IMR-90 (cell line): Measurements from ENCODE around the gene ASPA. TPM values are rescaled to one million over a fixed set of nuclear protein-coding genes. Genes with fewer than 3 reads are reported as not detected.

Experiments used
- ATAC-seq: fragments of 200-7000 bp; cut with Tn5 transposase; 2 replicates; pipeline ENCODE4 v1.9.1; 2020; ENCODE audit warnings: low read depth, mild to moderate bottlenecking, moderate library complexity
- BruUV-seq: library from RNA; stranded (reverse); fragments of 400-500 nt; replicated peaks from 2 replicates; lab custom pipeline; 2021; lab: Mats Ljungman, UMichigan
- CTCF ChIA-PET: fragments of 300-600 bp; formaldehyde crosslinking; extraction: SDS; loops from one replicate; lab custom pipeline; 2021; ENCODE audit warnings: antibody characterized with exemption; lab: Yijun Ruan, JAX
- POLR2A ChIA-PET: fragments of 300-600 bp; sonication (Branson Sonifier 250); formaldehyde crosslinking; loops from one replicate; lab custom pipeline; 2022; ENCODE audit warnings: antibody characterized with exemption; ENCODE audit not compliant: unreplicated experiment; lab: Charles Lee
- DNase-seq: peaks from one replicate; pipeline ENCODE4 v3.0.0; 2013
- H2AFZ ChIP-seq: replicated peaks from 2 replicates; pipeline ENCODE3; 2013; ENCODE audit warnings: low read length, mild to moderate bottlenecking; ENCODE audit not compliant: poor library complexity
- H2AK5ac ChIP-seq: 2 replicates; pipeline ENCODE4 v1.6.1; 2013; ENCODE audit warnings: low read depth, low read length, inconsistent platforms
- H2AK9ac ChIP-seq: replicated peaks from 2 replicates; pipeline ENCODE3; 2013; ENCODE audit warnings: mild to moderate bottlenecking, low read depth, low read length, moderate library complexity; ENCODE audit not compliant: poor library complexity
- H2BK120ac ChIP-seq: 2 replicates; pipeline ENCODE4 v1.6.1; 2013; ENCODE audit warnings: low read depth, low read length, inconsistent platforms
- H2BK15ac ChIP-seq: 3 replicates; pipeline ENCODE4 v1.6.1; 2013; ENCODE audit warnings: low read depth, low read length, inconsistent platforms
- H2BK20ac ChIP-seq: 2 replicates; pipeline ENCODE4 v1.6.1; 2013; ENCODE audit warnings: low read depth, mild to moderate bottlenecking, inconsistent platforms, low read length, moderate library complexity
- H2BK5ac ChIP-seq: 2 replicates; pipeline ENCODE4 v1.6.1; 2013; ENCODE audit warnings: mild to moderate bottlenecking, low read depth, low read length, inconsistent platforms; ENCODE audit not compliant: poor library complexity, severe bottlenecking
- H3K14ac ChIP-seq: replicated peaks from 2 replicates; pipeline ENCODE4 v1.6.1; 2013; ENCODE audit warnings: low read depth, low read length, inconsistent platforms
- H3K18ac ChIP-seq: 2 replicates; pipeline ENCODE4 v1.6.1; 2013; ENCODE audit warnings: low read depth, low read length, control low read depth
- H3K23ac ChIP-seq: 2 replicates; pipeline ENCODE4 v1.6.1; 2013; ENCODE audit warnings: low read depth, low read length, inconsistent platforms
- H3K27ac ChIP-seq: 2 replicates; pipeline ENCODE4 v1.5.1; 2013; ENCODE audit warnings: mild to moderate bottlenecking, control low read depth, low read length; ENCODE audit not compliant: insufficient read depth
- H3K27me3 ChIP-seq: 2 replicates; pipeline ENCODE4 v1.6.1; 2013; ENCODE audit warnings: low read length; ENCODE audit not compliant: control insufficient read depth, insufficient read depth
- H3K36me3 ChIP-seq: 2 replicates; pipeline ENCODE4 v1.6.1; 2013; ENCODE audit warnings: low read length, mixed read lengths; ENCODE audit not compliant: control insufficient read depth, insufficient read depth
- H3K4ac ChIP-seq: 2 replicates; pipeline ENCODE4 v1.6.1; 2013; ENCODE audit warnings: low read depth, low read length, inconsistent platforms
- H3K4me1 ChIP-seq: 2 replicates; pipeline ENCODE4 v1.6.1; 2013; ENCODE audit warnings: low read length, mixed read lengths; ENCODE audit not compliant: control insufficient read depth, insufficient read depth
- H3K4me2 ChIP-seq: 2 replicates; pipeline ENCODE4 v1.6.1; 2013; ENCODE audit warnings: low read depth, mild to moderate bottlenecking, control low read depth, low read length, moderate library complexity
- H3K4me3 ChIP-seq: 2 replicates; pipeline ENCODE4 v1.5.1; 2013; ENCODE audit warnings: low read depth, mild to moderate bottlenecking, control low read depth, low read length, moderate library complexity; ENCODE audit not compliant: insufficient read depth
- H3K56ac ChIP-seq: 2 replicates; pipeline ENCODE4 v1.6.1; 2013; ENCODE audit warnings: low read length, inconsistent platforms; ENCODE audit not compliant: insufficient read depth; ENCODE audit errors: extremely low read depth
- H3K79me1 ChIP-seq, 2 experiments: 2 replicates each; pipeline ENCODE4 v1.6.1; 2013; ENCODE audit warnings: low read length in 2 of 2, inconsistent platforms in 1 of 2, low read depth in 1 of 2
- H3K9ac ChIP-seq: 2 replicates; pipeline ENCODE4 v1.6.1; 2013; ENCODE audit warnings: low read depth, low read length, control low read depth
- H3K9me1 ChIP-seq: 2 replicates; pipeline ENCODE4 v1.6.1; 2013; ENCODE audit warnings: low read length, inconsistent platforms; ENCODE audit not compliant: insufficient read depth
- H3K9me3 ChIP-seq: 2 replicates; pipeline ENCODE4 v1.6.1; 2013; ENCODE audit warnings: low read length; ENCODE audit not compliant: control insufficient read depth, insufficient read depth
- H4K20me1 ChIP-seq: 2 replicates; pipeline ENCODE4 v1.6.1; 2013; ENCODE audit warnings: low read length, inconsistent platforms; ENCODE audit not compliant: insufficient read depth
- H4K5ac ChIP-seq: 2 replicates; pipeline ENCODE4 v1.6.1; 2013; ENCODE audit warnings: mild to moderate bottlenecking, low read depth, low read length, control low read depth
- H4K8ac ChIP-seq, 2 experiments: 2 replicates each; pipeline ENCODE4 v1.6.1; 2013; ENCODE audit warnings: low read depth in 2 of 2, low read length in 2 of 2, control low read depth in 1 of 2, inconsistent platforms in 1 of 2
- H4K91ac ChIP-seq: 2 replicates; pipeline ENCODE4 v1.6.1; 2013; ENCODE audit warnings: low read depth, low read length, inconsistent platforms; ENCODE audit not compliant: insufficient read depth
- BHLHE40 ChIP-seq: fragments of 150-350 bp; IDR thresholded peaks from 2 replicates; pipeline ENCODE4 v1.6.1; 2016; ENCODE audit warnings: mild to moderate bottlenecking, low read depth, low read length
- CHD1 ChIP-seq: IDR thresholded peaks from 2 replicates; pipeline ENCODE4 v1.6.1; 2012; ENCODE audit warnings: low read depth, low read length, improper control_type of control experiment
- CTCF ChIP-seq: conservative IDR thresholded peaks from 2 replicates; pipeline ENCODE4 v1.5.1; 2012; ENCODE audit warnings: mild to moderate bottlenecking, low read depth, low read length, improper control_type of control experiment
- ELK1 ChIP-seq: fragments of 150-350 bp; IDR thresholded peaks from 2 replicates; pipeline ENCODE4 v1.6.1; 2016; ENCODE audit warnings: low read depth, mild to moderate bottlenecking, low read length, moderate library complexity, borderline replicate concordance
- FOS ChIP-seq: fragments of 150-350 bp; IDR thresholded peaks from 2 replicates; pipeline ENCODE4 v1.6.1; 2016; ENCODE audit warnings: low read depth, low read length
- MAFK ChIP-seq: IDR thresholded peaks from 2 replicates; pipeline ENCODE4 v1.6.1; 2012; ENCODE audit warnings: low read depth, low read length, improper control_type of control experiment
- MAZ ChIP-seq: IDR thresholded peaks from 2 replicates; pipeline ENCODE4 v1.6.1; 2012; ENCODE audit warnings: low read depth, mild to moderate bottlenecking, low read length, improper control_type of control experiment, moderate library complexity, borderline replicate concordance
- MXI1 ChIP-seq: IDR thresholded peaks from 2 replicates; pipeline ENCODE4 v1.6.1; 2012; ENCODE audit warnings: low read depth, mild to moderate bottlenecking, low read length, moderate library complexity, borderline replicate concordance
- NFE2L2 ChIP-seq: fragments of 150-350 bp; IDR thresholded peaks from 2 replicates; pipeline ENCODE4 v1.6.1; 2016; ENCODE audit warnings: low read depth, mild to moderate bottlenecking, low read length
- POLR2A ChIP-seq: IDR thresholded peaks from 2 replicates; pipeline ENCODE4 v1.6.1; 2012; ENCODE audit warnings: mild to moderate bottlenecking, low read depth, low read length
- RAD21 ChIP-seq: IDR thresholded peaks from 2 replicates; pipeline ENCODE4 v1.6.1; 2012; ENCODE audit warnings: low read length, improper control_type of control experiment
- RCOR1 ChIP-seq: IDR thresholded peaks from 2 replicates; pipeline ENCODE4 v1.6.1; 2012; ENCODE audit warnings: mild to moderate bottlenecking, low read length, improper control_type of control experiment; ENCODE audit not compliant: insufficient replicate concordance
- RFX5 ChIP-seq: IDR thresholded peaks from 2 replicates; pipeline ENCODE4 v1.8.0; 2012; ENCODE audit warnings: low read depth, mild to moderate bottlenecking, low read length, moderate library complexity
- SMC3 ChIP-seq: fragments of 150-350 bp; IDR thresholded peaks from 2 replicates; pipeline ENCODE4 v1.6.1; 2016; ENCODE audit warnings: low read depth, mild to moderate bottlenecking, antibody characterized with exemption, low read length, moderate library complexity
- USF2 ChIP-seq: fragments of 150-350 bp; IDR thresholded peaks from 2 replicates; pipeline ENCODE4 v1.6.1; 2017; ENCODE audit warnings: mild to moderate bottlenecking, antibody characterized with exemption, low read length, low read depth
- WGBS, 2 experiments: methylation state at CpG; one replicate each; pipeline versions ENCODE4 v1.1.5 to v1.1.7; 2013; ENCODE audit warnings: missing lambda C conversion rate in 2 of 2; ENCODE audit not compliant: insufficient read length in 1 of 2; ENCODE audit errors: extremely low coverage in 2 of 2; 5-methylcytosine and 5-hydroxymethylcytosine counted together
- dilution Hi-C: fragments of 300-500 bp; cut with HindIII; formaldehyde crosslinking; loops from one replicate; pipeline ENCODE4 v1.14.3; 2018; ENCODE audit warnings: low sequenced_read_pairs; ENCODE audit not compliant: unreplicated experiment
- in situ Hi-C: fragments of 300-500 bp; cut with MboI; formaldehyde crosslinking; loops from 3 replicates; pipeline ENCODE4 v1.14.3; 2019; ENCODE audit warnings: low sequenced_read_pairs, inconsistent platforms, mixed read lengths
- intact Hi-C: fragments of 100-400 bp; cut with micrococcal nuclease; formaldehyde crosslinking; loops from 2 replicates; pipeline ENCODE4 v1.10.0; 2022
- polyA plus RNA-seq, 3 experiments: library from polyadenylated mRNA; depleted of rRNA; stranded (reverse); fragments of >200 nt; gene quantifications; 2 replicates each; pipeline ENCODE4 v1.2.3, GENCODE V29; 2012; ENCODE audit warnings: low replicate concordance in 1 of 3
- total RNA-seq: library from RNA; depleted of rRNA; stranded (reverse); fragments of >200 nt; gene quantifications from 2 replicates; pipeline ENCODE4 v1.2.3, GENCODE V29; 2012

Gene ASPA
- total and polyA plus RNA-seq, 2 of the 4 experiments (the other 2 are of a cell fraction): 0.02 TPM; not detected in 1

GRCh38 chr17:3512505-3513171, 36.8 kb downstream of the ASPA start:
- 39% methylated on average over 10 of the region's 20 CpGs; no CpG with 5 or more reads in 1 of the 2 experiments for WGBS, 2 experiments
- dilution Hi-C loops: no loop called here

More at GRCh38 chr17:3512505-3513171, 36.8 kb downstream of the ASPA start:
- Histone ChIP-seq H3K36me3 (no peaks in the 10 kb centered on the region), H3K4me1 (no peaks in the 10 kb centered on the region), H4K8ac (no peak overlapping the region), H2AK5ac (no peak overlapping the region), H2BK15ac (no peak overlapping the region), H3K56ac (no peak overlapping the region), H4K5ac (no peak overlapping the region), H3K18ac (no peak overlapping the region), H3K4ac (no peak overlapping the region), H2BK20ac (no peak overlapping the region), H3K9me1 (no peaks in the 10 kb centered on the region), H3K9me3 (no peaks in the 10 kb centered on the region), H2AFZ (no peak overlapping the region), H3K4me3 (no peak overlapping the region), H3K14ac (no peak overlapping the region), H3K9ac (no peak overlapping the region), H2BK5ac (no peak overlapping the region), H3K79me1 (no peaks in the 10 kb centered on the region), H2AK9ac (no peak overlapping the region), H3K27me3 (no peaks in the 10 kb centered on the region; the same call in 1 of the 2 replicates), H4K20me1 (no peaks in the 10 kb centered on the region), H4K91ac (no peak overlapping the region), H3K27ac (no peak overlapping the region), H2BK120ac (no peak overlapping the region), H3K23ac (no peak overlapping the region), H3K4me2 (no peak overlapping the region)
- no TSS peak for BruUV-seq
- DNase-seq: peak; percentile 20
- ChIA-PET CTCF (no interaction called here), POLR2A (no interaction called here)
- intact Hi-C loops: no loop called here
- in situ Hi-C loops: no loop called here
- TF ChIP-seq BHLHE40: no peak
- TF ChIP-seq RAD21: no peak
- no peak for TF ChIP-seq NFE2L2
- TF ChIP-seq CHD1: no peak
- no peak for TF ChIP-seq MXI1
- TF ChIP-seq MAFK: no peak
- TF ChIP-seq SMC3: no peak
- TF ChIP-seq CTCF: no peak
- TF ChIP-seq MAZ: no peak
- no peak for TF ChIP-seq RFX5
- no peak for TF ChIP-seq POLR2A
- no peak for TF ChIP-seq USF2
- TF ChIP-seq ELK1: no peak
- TF ChIP-seq RCOR1: no peak
- no peak for TF ChIP-seq FOS
- ATAC-seq: peak; percentile 70
